GM13976 (cell line): ENCODE data around the gene NNT.

Experiments used
- DNase-seq: peaks from one replicate; pipeline ENCODE4 v3.0.0; 2012; ENCODE audit warnings: low spot score
- in situ Hi-C: fragments of 300-500 bp; cut with MboI; formaldehyde crosslinking; loops from one replicate; pipeline ENCODE4 v1.12.0; 2022; ENCODE audit warnings: low sequenced_read_pairs, mixed read lengths, inconsistent platforms; ENCODE audit not compliant: unreplicated experiment
- TF ChIP-seq, protein P1 (sequence below): IDR thresholded peaks from 2 replicates; pipeline ENCODE4 v1.5.1; 2012; ENCODE audit warnings: borderline replicate concordance, mild to moderate bottlenecking; ENCODE audit not compliant: insufficient read depth; ENCODE audit errors: extremely low read depth, missing control alignments, control extremely low read depth

Gene NNT

DNA sequence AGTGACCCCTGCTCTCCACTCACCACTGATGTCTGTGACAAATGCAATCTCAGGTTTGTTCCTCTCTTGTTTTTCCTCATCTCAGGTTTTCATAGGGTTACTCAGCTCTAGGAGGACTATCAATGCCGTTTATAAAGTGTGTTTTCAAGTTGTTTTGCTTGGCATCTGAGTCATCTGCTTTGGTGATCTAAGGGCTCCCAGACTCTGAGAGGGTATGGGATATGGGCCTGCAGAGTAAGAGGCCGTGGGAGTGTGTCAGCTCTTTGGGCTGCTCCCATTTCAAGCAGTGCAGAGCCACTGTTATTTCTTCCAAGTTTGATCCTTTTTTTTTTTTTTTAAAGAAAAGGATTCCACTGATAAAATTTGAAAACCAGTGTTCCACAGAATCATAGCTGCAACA is 46.3 kb downstream of the NNT start:
- TF ChIP-seq, protein P1, sequence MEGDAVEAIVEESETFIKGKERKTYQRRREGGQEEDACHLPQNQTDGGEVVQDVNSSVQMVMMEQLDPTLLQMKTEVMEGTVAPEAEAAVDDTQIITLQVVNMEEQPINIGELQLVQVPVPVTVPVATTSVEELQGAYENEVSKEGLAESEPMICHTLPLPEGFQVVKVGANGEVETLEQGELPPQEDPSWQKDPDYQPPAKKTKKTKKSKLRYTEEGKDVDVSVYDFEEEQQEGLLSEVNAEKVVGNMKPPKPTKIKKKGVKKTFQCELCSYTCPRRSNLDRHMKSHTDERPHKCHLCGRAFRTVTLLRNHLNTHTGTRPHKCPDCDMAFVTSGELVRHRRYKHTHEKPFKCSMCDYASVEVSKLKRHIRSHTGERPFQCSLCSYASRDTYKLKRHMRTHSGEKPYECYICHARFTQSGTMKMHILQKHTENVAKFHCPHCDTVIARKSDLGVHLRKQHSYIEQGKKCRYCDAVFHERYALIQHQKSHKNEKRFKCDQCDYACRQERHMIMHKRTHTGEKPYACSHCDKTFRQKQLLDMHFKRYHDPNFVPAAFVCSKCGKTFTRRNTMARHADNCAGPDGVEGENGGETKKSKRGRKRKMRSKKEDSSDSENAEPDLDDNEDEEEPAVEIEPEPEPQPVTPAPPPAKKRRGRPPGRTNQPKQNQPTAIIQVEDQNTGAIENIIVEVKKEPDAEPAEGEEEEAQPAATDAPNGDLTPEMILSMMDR = no peak

DNA sequence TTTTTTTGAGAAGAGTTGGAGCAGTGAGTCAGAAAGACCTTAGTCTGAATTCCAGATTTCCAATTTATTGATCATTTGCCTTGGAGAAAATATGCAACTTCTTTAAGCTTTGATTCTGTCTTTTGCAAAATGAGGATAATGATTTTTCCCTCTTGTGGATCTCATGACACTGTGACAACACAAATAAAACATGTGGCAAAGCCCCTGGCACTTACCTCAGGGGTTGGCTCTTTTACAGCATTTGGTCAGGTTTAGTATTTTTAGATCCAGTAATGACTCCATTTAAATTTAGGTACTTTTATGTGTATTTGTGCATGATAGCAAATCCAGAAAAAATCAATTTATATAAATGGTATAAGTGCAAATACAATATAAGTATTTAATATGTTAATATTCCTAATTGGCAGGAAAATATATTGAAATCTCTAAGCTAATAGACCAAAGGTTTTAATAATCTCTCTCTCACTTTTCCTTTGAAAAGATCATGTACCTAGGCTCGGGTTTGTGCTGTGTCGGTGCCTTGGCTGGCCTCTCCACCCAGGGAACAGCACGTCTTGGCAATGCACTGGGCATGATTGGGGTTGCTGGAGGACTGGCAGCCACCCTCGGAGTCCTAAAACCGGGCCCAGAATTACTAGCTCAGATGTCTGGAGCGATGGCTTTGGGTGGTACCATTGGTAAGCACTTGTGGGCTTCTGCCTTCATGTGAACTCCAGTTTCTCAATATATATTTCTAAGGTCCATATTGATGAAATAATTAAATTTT is 49.7 kb downstream of the NNT start:
- in situ Hi-C loops = no loop called here
- DNase-seq = no peak
- TF ChIP-seq, protein P1 = no peak

More for the DNA sequence above, 46.3 kb downstream of the NNT start:
- DNase-seq = no peak
- in situ Hi-C loops = no loop called here

DNA sequence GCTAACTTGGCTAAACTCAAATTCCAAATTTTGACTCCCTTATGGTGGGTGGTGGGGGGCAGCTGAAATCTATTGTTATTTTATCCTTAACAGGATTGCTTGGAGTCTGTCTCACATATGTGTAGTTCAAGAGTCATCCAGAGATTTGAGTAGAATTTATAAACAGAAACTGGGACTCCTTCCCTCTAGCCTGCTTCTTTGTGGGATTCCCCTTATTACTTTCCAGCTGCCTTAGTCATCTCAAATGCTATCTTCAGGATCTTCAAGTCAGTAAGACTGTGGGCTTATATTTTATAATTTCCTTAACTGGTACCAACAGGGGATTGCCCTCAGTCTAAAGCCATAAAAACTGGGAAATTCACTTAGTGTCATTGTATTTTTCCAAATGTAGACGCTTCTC is 55.5 kb downstream of the NNT start:
- in situ Hi-C loops = no loop called here
- DNase-seq = no peak
- TF ChIP-seq, protein P1 = no peak

DNA sequence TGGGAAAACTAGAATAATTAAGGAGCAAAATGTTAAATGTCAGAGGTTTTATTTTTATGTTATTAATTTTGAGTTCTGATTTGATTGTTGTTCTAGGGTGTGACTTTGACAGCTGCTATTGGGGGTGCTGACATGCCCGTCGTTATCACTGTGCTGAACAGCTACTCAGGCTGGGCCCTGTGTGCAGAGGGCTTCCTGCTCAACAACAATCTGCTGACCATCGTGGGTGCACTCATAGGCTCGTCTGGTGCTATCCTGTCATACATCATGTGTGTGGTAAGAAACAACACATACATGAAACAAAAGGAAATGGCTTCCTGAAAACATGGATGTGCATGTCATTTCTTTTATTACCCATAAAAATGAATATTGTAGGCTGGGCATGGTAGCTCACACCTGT is 56.1 kb downstream of the NNT start:
- TF ChIP-seq, protein P1 = no peak
- DNase-seq = no peak
- in situ Hi-C loops = no loop called here

DNA sequence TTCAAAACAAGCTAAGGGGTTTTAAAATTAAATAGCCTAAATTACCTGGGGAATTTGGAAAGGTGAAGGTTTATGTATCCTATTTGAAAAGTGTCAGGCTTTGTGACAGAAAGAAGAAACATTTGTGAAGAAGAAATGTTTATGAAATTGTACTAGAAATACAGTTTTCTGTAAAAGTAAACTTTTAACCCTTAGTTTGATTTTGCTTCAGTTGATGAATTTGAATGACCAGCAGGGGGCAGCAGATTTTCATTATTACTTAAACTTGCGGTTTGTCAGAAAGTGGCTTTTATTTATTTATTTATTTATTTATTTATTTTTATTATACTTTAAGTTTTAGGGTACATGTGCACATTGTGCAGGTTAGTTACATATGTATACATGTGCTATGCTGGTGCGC is 58.1 kb downstream of the NNT start:
- in situ Hi-C loops = no loop called here
- DNase-seq = no peak
- TF ChIP-seq, protein P1 = no peak

DNA sequence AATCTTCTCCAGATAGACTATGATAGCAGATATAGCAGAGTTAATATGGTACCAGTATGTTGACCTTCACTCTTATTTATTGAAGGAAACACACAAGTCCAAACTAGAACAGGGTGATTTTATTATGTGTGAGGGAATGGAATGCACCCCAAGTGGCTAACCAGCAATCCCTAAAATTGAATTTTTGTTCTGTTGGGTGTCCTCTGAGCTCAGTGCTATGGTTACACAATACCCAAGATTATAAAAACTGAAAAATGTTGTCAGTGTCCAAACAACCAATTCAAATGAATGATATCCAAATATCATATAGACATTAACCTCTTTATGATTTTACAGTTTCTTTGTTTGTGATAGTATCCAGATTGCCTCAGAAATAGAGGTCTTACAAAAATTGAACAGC is 60.9 kb downstream of the NNT start:
- no peak for DNase-seq
- TF ChIP-seq, protein P1 = no peak
- in situ Hi-C loops = no loop called here
